ENCODE data around the gene DCLK1. TPM values are rescaled to one million over a fixed set of nuclear protein-coding genes. Genes with fewer than 3 reads are reported as not detected.

The DCLK1 gene
- total RNA-seq, 1 donor from 2014 or later: 7.9 TPM

DNA sequence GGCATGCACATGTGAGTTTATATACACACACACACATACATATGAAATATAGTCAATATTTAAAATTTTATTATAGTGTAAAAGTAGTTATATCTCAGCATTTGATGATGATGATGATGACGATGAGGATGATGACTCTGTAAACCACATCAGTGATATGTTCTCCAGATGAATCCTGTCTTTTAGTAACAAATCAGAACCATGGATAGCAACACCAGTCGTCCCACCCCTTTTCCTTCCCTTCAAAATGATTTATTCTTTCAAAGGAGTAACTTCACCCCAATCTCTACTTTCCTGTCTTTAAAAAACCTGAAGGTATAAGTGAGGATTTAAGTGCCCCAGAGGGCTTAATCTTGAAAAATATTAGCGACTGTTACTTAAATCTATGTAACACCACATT is 74.1 kb downstream of the DCLK1 start:
- H3K4me1 Mint-ChIP-seq (ENCODE audit: low read depth): peaks cover 14% of the 10 kb centered on the region
- peaks cover 30% of the 10 kb centered on the region for H3K27me3 Mint-ChIP-seq (ENCODE audit: low read depth)
- no peaks in the 10 kb centered on the region for H3K9me3 Mint-ChIP-seq (ENCODE audit: low read depth)
- no peaks in the 10 kb centered on the region for H3K36me3 Mint-ChIP-seq (ENCODE audit: low read depth)
- DNase-seq (ENCODE audit: low spot score): no peak
- no peak overlapping the region for H3K27ac Mint-ChIP-seq (ENCODE audit: unreplicated experiment)
- TF ChIP-seq CTCF (IDR thresholded peaks at IDR 0.05): no peak
- H3K4me3 Mint-ChIP-seq (ENCODE audit: unreplicated experiment): no peak overlapping the region

DNA sequence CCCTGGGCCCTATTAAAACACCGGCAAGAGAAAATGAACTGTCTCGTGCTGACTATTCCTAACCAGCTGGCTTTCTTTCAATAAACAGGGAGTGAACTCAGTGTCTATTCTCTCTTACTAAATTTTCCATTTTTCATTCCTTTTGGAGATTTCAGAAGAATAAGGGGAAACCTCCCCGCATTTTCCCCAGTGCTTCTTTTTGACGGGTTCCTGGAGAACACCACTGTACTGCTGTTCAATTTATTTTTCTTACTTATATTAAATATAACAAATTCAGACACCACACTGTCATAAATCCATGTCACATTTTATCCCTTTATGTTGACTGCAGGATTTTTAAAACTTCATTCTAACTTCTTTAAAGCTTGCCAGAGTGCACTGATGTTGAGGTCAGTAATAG is 75.8 kb downstream of the DCLK1 start:
- H3K9me3 Mint-ChIP-seq (ENCODE audit: low read depth): no peaks in the 10 kb centered on the region
- H3K4me3 Mint-ChIP-seq (ENCODE audit: unreplicated experiment): no peak overlapping the region
- H3K36me3 Mint-ChIP-seq (ENCODE audit: low read depth): no peaks in the 10 kb centered on the region
- H3K27me3 Mint-ChIP-seq (ENCODE audit: low read depth): peaks cover 35% of the 10 kb centered on the region
- H3K4me1 Mint-ChIP-seq (ENCODE audit: low read depth): peaks cover 4% of the 10 kb centered on the region
- DNase-seq (ENCODE audit: low spot score): no peak
- no peak for TF ChIP-seq CTCF (IDR thresholded peaks at IDR 0.05)
- no peak overlapping the region for H3K27ac Mint-ChIP-seq (ENCODE audit: unreplicated experiment)

- TF ChIP-seq CTCF (IDR thresholded peaks at IDR 0.05): no peak
- H3K9me3 Mint-ChIP-seq (ENCODE audit: low read depth): no peaks in the 10 kb centered on the region
These were observed 77.1 kb downstream of the DCLK1 start for GRCh38 chr13:36054041-36054440.

DNA sequence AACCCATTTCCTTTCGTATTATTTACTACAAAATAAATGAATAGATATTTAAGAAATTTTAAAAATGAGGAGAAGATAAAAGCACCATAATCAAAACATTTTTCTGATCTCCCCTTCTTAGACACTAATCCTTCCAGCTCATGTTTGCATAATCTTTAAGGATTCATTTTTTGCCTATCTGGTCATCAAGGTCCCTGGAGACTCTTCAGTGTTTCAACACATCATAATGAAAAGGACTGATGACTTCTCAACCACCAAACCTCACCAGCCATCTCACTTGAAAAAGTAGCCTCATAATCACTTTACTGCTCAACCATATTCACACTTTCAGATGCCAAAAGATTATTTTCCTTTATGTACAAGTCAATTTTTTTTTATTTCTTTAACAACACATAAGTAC is 80.1 kb downstream of the DCLK1 start:
- Mint-ChIP-seq H3K36me3 (ENCODE audit: low read depth) (no peaks in the 10 kb centered on the region), H3K4me3 (ENCODE audit: unreplicated experiment) (no peak overlapping the region), H3K9me3 (ENCODE audit: low read depth) (no peaks in the 10 kb centered on the region), H3K27ac (ENCODE audit: unreplicated experiment) (no peak overlapping the region), H3K27me3 (ENCODE audit: low read depth) (peaks cover 37% of the 10 kb centered on the region), H3K4me1 (ENCODE audit: low read depth) (no peaks in the 10 kb centered on the region)
- TF ChIP-seq CTCF (IDR thresholded peaks at IDR 0.05): no peak
- DNase-seq (ENCODE audit: low spot score): no peak

More at GRCh38 chr13:36054041-36054440, 77.1 kb downstream of the DCLK1 start:
- Mint-ChIP-seq H3K4me3 (ENCODE audit: unreplicated experiment) (no peak overlapping the region), H3K4me1 (ENCODE audit: low read depth) (no peaks in the 10 kb centered on the region), H3K27me3 (ENCODE audit: low read depth) (peaks cover 40% of the 10 kb centered on the region), H3K36me3 (ENCODE audit: low read depth) (no peaks in the 10 kb centered on the region), H3K27ac (ENCODE audit: unreplicated experiment) (no peak overlapping the region)
- no peak for DNase-seq (ENCODE audit: low spot score)

DNA sequence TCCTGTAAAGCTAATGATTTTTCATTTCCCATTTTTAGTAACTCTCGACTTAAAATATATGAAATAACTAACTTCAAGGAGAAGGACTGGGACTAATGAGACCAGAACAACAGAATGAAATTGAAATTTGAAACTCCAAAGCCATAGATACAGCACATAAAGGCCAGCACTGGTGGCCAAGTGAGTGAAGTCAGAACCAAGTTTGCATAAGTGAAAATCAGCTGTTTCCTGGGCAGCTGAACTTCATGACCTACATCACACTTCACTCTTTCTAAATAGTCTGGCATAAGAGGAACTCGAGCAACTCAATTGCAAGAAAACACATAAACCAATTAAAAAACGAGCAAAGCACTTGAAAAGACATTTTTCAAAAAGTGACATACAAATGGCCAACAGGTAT is 84.5 kb downstream of the DCLK1 start:
- H3K36me3 Mint-ChIP-seq (ENCODE audit: low read depth): no peaks in the 10 kb centered on the region
- no peak overlapping the region for H3K4me3 Mint-ChIP-seq (ENCODE audit: unreplicated experiment)
- peaks cover 17% of the 10 kb centered on the region for H3K27me3 Mint-ChIP-seq (ENCODE audit: low read depth)
- DNase-seq (ENCODE audit: low spot score): no peak
- TF ChIP-seq CTCF (IDR thresholded peaks at IDR 0.05): no peak
- H3K27ac Mint-ChIP-seq (ENCODE audit: unreplicated experiment): no peak overlapping the region
- peaks cover 3% of the 10 kb centered on the region for H3K9me3 Mint-ChIP-seq (ENCODE audit: low read depth)
- H3K4me1 Mint-ChIP-seq (ENCODE audit: low read depth): no peaks in the 10 kb centered on the region
